Thyroid gland (tissue), 4 donors: ENCODE data around the gene BCAT1.

Experiments
- CTCF ChIP-seq, 6 experiments: fragments of 200-600 bp in 3 of 6; fragments of 450-650 bp in 3 of 6; sonication (generic) in 3 of 6; IDR thresholded peaks; one replicate each; pipeline ENCODE4 v1.5.1; 2016 to 2019; ENCODE audit warnings: antibody characterized with exemption in 6 of 6, mild to moderate bottlenecking in 2 of 6, inconsistent platforms in 1 of 6, moderate library complexity in 1 of 6
- POLR2A ChIP-seq, 2 donors: fragments of 450-650 bp; IDR thresholded peaks; one replicate each; pipeline ENCODE4 v1.6.1; 2017; ENCODE audit warnings: antibody characterized with exemption in 2 of 2, mild to moderate bottlenecking in 2 of 2, moderate library complexity in 1 of 2

- no peak for TF ChIP-seq CTCF (IDR thresholded peaks at IDR 0.05)
- TF ChIP-seq POLR2A (IDR thresholded peaks at IDR 0.05): no peak
Measured at GRCh38 chr12:24952389-24952788, 3.5 kb upstream of the BCAT1 start.
